ENCODE measurements around the gene KICS2.
"Not testable (repeated sequence)": the region's sequence is repeated elsewhere in the genome, so short reads cannot be mapped to it uniquely, and the experiment has no call there.

Gene KICS2

DNA sequence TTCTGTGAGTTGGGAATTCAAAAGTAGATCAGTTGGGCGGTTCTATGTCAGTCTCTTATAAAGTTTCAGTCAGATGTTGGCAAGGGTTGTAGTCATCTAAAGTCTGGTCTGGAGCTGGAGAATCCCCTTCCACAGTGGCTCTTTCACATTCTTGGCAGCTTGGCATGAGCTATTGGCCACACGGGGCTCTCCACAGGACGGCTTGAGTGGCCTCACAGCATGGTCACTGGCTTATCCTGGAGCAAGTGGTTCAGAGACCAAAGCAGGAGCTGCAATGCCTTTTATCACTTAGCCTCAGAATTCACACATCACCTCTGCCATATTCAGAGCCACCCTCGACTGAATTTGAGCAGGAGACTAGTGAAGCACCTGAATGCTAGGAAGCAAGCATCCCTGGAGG, 7.1 kb upstream of the KICS2 start:
- DNase-seq (ENCODE audit: low read depth, low spot score): no peak
- no peaks in the 10 kb centered on the region for H3K9me3 ChIP-seq (ENCODE audit: low read depth, low read length)
- no peak overlapping the region for H3K27ac ChIP-seq
- no peak overlapping the region for H3K4me3 ChIP-seq
- no peaks in the 10 kb centered on the region for H3K36me3 ChIP-seq (ENCODE audit: insufficient read depth, low read length)
- TF ChIP-seq POLR2AphosphoS5 (IDR thresholded peaks at IDR 0.05; ENCODE audit: borderline replicate concordance, low read depth, low read length) (no peak), EZH2 (IDR thresholded peaks at IDR 0.05) (no peak), FOXP2 (optimal IDR thresholded peaks at IDR 0.05; ENCODE audit: control extremely low read depth, extremely low read length, insufficient read depth) (no peak)
- no peak overlapping the region for H3K9ac ChIP-seq (ENCODE audit: insufficient read length)

DNA sequence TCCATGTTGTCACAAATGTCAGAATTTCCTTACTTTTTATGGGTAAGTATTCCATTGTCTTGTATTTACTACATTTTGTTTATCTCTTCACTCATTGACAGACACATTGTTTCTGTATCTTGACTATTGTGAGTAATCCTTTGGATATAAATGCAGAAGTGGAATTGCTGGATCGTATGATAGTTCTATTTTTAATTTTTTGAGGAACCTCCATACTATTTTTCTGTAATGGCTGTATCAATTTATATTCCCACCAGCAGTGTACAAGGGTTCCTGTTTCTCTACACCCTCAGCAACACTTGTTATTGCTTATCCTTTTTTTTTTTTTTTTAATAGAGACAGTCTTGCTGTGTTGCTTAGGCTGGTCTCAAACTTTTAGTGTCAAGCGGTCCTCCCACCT, 3.5 kb upstream of the KICS2 start:
- Histone ChIP-seq H3K36me3 (ENCODE audit: insufficient read depth, low read length) (no peaks in the 10 kb centered on the region), H3K9ac (ENCODE audit: insufficient read length) (no peak overlapping the region), H3K4me3 (no peak overlapping the region), H3K27ac (no peak overlapping the region), H3K9me3 (ENCODE audit: low read depth, low read length) (no peaks in the 10 kb centered on the region)
- TF ChIP-seq FOXP2 (optimal IDR thresholded peaks at IDR 0.05; ENCODE audit: control extremely low read depth, extremely low read length, insufficient read depth) (no peak), EZH2 (IDR thresholded peaks at IDR 0.05) (no peak), POLR2AphosphoS5 (IDR thresholded peaks at IDR 0.05; ENCODE audit: borderline replicate concordance, low read depth, low read length) (no peak)
- no peak for DNase-seq (ENCODE audit: low read depth, low spot score)

DNA sequence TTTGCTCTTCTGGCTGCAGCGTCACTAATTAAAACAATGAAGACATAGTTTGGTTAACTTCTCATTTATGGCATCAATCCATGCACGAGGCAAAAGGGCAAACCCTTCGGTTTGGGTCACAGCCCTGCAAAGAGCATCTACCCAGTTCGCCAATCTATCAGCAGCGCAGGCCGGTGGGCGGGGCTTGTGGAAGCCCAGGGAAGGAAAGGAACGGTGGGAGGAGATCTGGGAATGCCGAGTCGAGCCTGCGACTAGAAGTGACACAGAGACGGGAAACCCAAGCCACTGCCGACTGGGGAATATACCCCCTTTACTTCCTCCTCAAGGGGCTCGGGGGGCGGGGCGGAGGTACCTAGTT, 466 bp downstream of the KICS2 start:
- DNase-seq (ENCODE audit: low read depth, low spot score): no peak
- H3K9me3 ChIP-seq (ENCODE audit: low read depth, low read length): no peaks in the 10 kb centered on the region
- TF ChIP-seq EZH2 (IDR thresholded peaks at IDR 0.05) (no peak), POLR2AphosphoS5 (IDR thresholded peaks at IDR 0.05; ENCODE audit: borderline replicate concordance, low read depth, low read length) (peak; percentile 48; the same call in 1 of the 2 replicates)
- no peaks in the 10 kb centered on the region for H3K36me3 ChIP-seq (ENCODE audit: insufficient read depth, low read length)
- H3K9ac ChIP-seq (ENCODE audit: insufficient read length): peak overlapping the region; percentile 90
- peak overlapping the region; percentile 75; the same call in 1 of the 2 replicates for H3K27ac ChIP-seq
- peak overlapping the region; percentile 93 for H3K4me3 ChIP-seq

DNA sequence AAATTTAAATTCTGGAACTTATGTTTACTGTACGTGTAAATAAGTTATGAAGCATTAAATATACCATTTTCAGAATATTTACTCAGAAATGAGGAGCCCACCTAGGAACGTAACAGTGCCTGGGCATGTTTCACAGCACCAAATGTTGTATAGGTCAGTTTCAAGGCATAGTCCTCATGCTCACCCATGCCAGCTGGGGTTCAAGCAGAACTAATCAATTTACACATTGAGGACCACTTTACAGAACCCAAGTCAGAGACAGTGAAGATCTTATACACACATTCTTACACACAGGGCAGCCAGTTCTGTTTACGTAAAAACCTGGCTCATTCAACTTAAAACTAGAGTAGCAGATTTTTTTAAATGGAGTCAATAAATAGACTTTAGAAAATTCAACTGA, 2.0 kb downstream of the KICS2 start:
- TF ChIP-seq EZH2 (IDR thresholded peaks at IDR 0.05): no peak
- TF ChIP-seq FOXP2 (optimal IDR thresholded peaks at IDR 0.05; ENCODE audit: control extremely low read depth, extremely low read length, insufficient read depth): no peak
- no peak for TF ChIP-seq POLR2AphosphoS5 (IDR thresholded peaks at IDR 0.05; ENCODE audit: borderline replicate concordance, low read depth, low read length)
- no peak overlapping the region; the same call in 1 of the 2 replicates for H3K27ac ChIP-seq
- no peaks in the 10 kb centered on the region for H3K9me3 ChIP-seq (ENCODE audit: low read depth, low read length)
- 0 out of 2 replicates have a peak overlapping the region, but pooled peaks have one; percentile 14 for H3K4me3 ChIP-seq
- H3K9ac ChIP-seq (ENCODE audit: insufficient read length): no peak overlapping the region
- no peaks in the 10 kb centered on the region for H3K36me3 ChIP-seq (ENCODE audit: insufficient read depth, low read length)
- no peak for DNase-seq (ENCODE audit: low read depth, low spot score)

DNA sequence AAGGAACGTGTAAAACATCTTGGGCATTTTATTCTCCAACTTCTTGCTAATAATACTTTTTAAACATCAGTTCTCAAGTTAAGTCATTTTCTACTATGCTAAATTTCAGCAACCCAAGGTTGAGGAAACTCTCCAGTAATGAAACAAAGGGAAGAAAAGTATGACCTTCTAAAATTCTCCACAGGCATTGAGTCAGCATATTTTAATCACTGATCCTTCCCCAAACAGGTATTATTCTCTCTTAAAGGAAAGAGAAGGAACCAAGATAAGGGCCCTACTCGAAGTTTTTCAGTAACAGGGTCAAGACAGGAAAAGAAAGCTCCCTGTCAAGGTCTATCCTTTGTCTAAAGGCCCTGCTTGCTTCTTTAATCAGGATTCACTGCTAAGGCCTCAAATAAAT, 3.0 kb downstream of the KICS2 start:
- Histone ChIP-seq H3K9me3 (ENCODE audit: low read depth, low read length) (no peaks in the 10 kb centered on the region), H3K4me3 (peak overlapping the region; percentile 8; the same call in 1 of the 2 replicates), H3K9ac (ENCODE audit: insufficient read length) (peak overlapping the region; percentile 17), H3K27ac (peak overlapping the region; percentile 25; the same call in 1 of the 2 replicates), H3K36me3 (ENCODE audit: insufficient read depth, low read length) (no peaks in the 10 kb centered on the region; the same call in 1 of the 2 replicates)
- TF ChIP-seq POLR2AphosphoS5 (IDR thresholded peaks at IDR 0.05; ENCODE audit: borderline replicate concordance, low read depth, low read length): no peak
- TF ChIP-seq EZH2 (IDR thresholded peaks at IDR 0.05): no peak
- no peak for TF ChIP-seq FOXP2 (optimal IDR thresholded peaks at IDR 0.05; ENCODE audit: control extremely low read depth, extremely low read length, insufficient read depth)
- no peak for DNase-seq (ENCODE audit: low read depth, low spot score)

DNA sequence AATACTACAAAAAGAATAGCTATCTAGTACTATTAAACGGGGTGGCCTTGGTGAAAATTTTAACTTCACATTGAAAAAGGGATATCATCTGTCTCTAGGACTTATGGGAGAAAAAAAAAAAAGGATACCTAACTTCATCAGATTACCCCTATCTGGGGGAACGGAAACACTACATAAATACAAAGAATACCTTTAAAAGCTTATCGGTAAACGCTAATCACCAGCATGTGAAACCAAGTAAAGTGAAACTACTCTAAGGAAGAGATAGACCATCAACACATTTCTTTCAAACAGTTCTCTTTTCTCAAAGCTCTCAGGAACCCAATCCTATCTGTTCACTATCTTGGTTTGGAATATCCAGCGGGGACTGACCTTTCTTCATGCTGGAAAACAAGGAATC, 3.5 kb downstream of the KICS2 start:
- no peak for DNase-seq (ENCODE audit: low read depth, low spot score)
- TF ChIP-seq POLR2AphosphoS5 (IDR thresholded peaks at IDR 0.05; ENCODE audit: borderline replicate concordance, low read depth, low read length): no peak
- no peaks in the 10 kb centered on the region; the same call in 1 of the 2 replicates for H3K36me3 ChIP-seq (ENCODE audit: insufficient read depth, low read length)
- H3K9ac ChIP-seq (ENCODE audit: insufficient read length): no peak overlapping the region
- H3K9me3 ChIP-seq (ENCODE audit: low read depth, low read length): no peaks in the 10 kb centered on the region
- H3K4me3 ChIP-seq: no peak overlapping the region
- no peak overlapping the region for H3K27ac ChIP-seq

DNA sequence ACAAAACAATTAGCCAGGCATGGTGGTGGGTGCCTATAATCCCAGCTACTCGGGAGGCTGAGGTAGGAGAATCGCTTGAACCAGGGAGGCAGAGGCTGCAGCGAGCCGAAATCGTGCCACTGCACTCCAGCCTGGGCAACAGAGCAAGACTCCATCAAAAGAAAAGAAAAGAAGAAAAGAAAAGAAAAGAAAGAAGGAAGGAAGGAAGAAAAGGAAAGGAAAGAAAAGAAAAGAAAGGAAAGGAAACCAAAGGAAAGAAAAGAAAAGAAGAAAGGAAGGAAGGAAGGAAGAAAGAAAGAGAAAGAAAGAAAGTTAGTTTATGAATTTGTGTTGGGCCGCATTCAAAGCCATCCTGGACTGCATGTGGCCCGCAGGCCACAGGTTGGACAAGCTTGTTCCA, 4.5 kb downstream of the KICS2 start:
- H3K36me3 ChIP-seq (ENCODE audit: insufficient read depth, low read length); H3K4me3 ChIP-seq; H3K9me3 ChIP-seq (ENCODE audit: low read depth, low read length); H3K9ac ChIP-seq (ENCODE audit: insufficient read length); H3K27ac ChIP-seq; DNase-seq (ENCODE audit: low read depth, low spot score): not testable (repeated sequence)

DNA sequence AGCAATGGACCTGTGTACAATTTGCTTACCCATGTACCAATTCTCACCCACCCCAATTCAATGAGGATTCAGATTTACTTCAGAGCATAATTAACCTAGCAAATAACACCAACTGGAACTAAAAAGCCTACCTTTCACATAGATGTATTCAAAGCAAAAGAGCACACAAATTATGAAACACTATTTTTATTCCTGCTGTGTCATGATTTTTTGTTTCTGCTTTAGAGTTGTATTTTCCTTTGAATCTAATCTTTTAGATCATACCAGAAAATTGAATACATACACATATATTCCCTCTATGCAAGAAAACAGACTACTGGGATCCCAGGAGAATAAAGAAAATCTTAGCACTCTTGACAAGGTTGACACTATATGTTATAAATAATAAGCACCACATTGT, 5.9 kb downstream of the KICS2 start:
- TF ChIP-seq POLR2AphosphoS5 (IDR thresholded peaks at IDR 0.05; ENCODE audit: borderline replicate concordance, low read depth, low read length) (no peak), FOXP2 (optimal IDR thresholded peaks at IDR 0.05; ENCODE audit: control extremely low read depth, extremely low read length, insufficient read depth) (no peak), EZH2 (IDR thresholded peaks at IDR 0.05) (no peak)
- no peaks in the 10 kb centered on the region for H3K9me3 ChIP-seq (ENCODE audit: low read depth, low read length)

DNA sequence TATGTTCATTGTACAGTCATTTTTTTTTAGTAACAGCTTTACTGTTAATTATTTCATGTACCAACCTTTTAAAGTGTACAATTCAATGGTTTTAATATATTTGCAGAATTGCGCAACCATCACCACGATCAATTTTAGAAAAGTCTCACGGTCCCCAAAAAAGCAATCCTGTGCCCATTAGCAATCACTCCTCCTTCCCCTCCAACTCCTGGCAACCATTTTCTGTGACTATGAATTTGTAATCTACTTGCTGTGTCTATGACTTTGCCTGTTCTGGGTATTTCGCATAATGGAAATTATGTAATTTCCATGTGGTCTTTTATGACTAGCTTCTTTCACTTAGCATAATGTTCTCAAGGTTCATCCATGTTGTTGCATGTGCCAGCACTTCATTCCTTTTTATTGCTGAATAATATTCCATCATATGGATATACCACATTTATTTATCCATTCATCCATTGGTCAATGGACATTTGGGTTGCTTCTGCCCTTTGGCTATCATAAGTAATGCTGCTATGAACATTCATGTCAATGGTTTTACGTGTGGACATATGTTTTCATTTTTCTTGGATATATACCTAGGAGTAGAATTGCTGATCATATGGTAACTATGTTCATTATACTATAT, 9.9 kb downstream of the KICS2 start:
- Histone ChIP-seq H3K4me3 (no peak overlapping the region), H3K27ac (no peak overlapping the region), H3K9ac (ENCODE audit: insufficient read length) (no peak overlapping the region), H3K9me3 (ENCODE audit: low read depth, low read length) (no peaks in the 10 kb centered on the region), H3K36me3 (ENCODE audit: insufficient read depth, low read length) (peaks cover 11% of the 10 kb centered on the region; the same call in 1 of the 2 replicates)
- TF ChIP-seq FOXP2 (optimal IDR thresholded peaks at IDR 0.05; ENCODE audit: control extremely low read depth, extremely low read length, insufficient read depth) (no peak), EZH2 (IDR thresholded peaks at IDR 0.05) (no peak), POLR2AphosphoS5 (IDR thresholded peaks at IDR 0.05; ENCODE audit: borderline replicate concordance, low read depth, low read length) (no peak)
- DNase-seq (ENCODE audit: low read depth, low spot score): no peak

More for the DNA sequence above, 5.9 kb downstream of the KICS2 start:
- DNase-seq (ENCODE audit: low read depth, low spot score): no peak
- Histone ChIP-seq H3K36me3 (ENCODE audit: insufficient read depth, low read length) (peaks cover 11% of the 10 kb centered on the region; the same call in 1 of the 2 replicates), H3K27ac (peak overlapping the region; percentile 71), H3K4me3 (0 out of 2 replicates have a peak overlapping the region, but pooled peaks have one; percentile 30), H3K9ac (ENCODE audit: insufficient read length) (no peak overlapping the region)

Measured in SK-N-MC (cell line).